HT1080 (cell line): ENCODE results near the gene LOXL3. TPM values are rescaled to one million over a fixed set of nuclear protein-coding genes. Genes with fewer than 3 reads are reported as not detected.

Experiments
- DNase-seq: peaks from one replicate; pipeline ENCODE4 v3.0.0-alpha.2; 2015; ENCODE audit warnings: low read depth
- total RNA-seq: library from RNA; depleted of rRNA; stranded (reverse); fragments of >200 nt; shearing (Covaris generic); gene quantifications from 2 replicates; pipeline ENCODE4 v1.2.3, GENCODE V29; 2014

Gene LOXL3
- total RNA-seq, 1 experiment from 2014 or later, result 49.8 TPM

DNA sequence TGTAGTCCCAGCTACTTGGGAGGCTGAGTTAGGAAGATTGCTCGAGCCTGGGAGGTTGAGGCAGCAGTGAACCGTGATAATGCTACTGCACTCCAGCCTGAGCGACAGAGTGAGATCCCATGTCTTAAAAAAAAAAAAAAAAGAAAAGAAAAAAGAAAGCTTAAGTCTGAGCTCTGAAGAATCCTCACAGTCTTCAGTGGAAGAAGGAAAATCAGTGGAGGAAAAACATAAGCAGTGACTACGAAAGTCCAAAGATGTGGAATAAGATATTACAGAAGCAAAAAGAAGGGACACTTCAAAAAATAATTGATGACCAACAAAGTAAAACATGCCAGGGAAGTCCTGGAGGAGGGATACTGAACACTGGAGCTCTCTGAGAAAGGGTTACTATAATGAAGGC lies 43.5 kb downstream of the LOXL3 start:
- no peak for DNase-seq

DNA sequence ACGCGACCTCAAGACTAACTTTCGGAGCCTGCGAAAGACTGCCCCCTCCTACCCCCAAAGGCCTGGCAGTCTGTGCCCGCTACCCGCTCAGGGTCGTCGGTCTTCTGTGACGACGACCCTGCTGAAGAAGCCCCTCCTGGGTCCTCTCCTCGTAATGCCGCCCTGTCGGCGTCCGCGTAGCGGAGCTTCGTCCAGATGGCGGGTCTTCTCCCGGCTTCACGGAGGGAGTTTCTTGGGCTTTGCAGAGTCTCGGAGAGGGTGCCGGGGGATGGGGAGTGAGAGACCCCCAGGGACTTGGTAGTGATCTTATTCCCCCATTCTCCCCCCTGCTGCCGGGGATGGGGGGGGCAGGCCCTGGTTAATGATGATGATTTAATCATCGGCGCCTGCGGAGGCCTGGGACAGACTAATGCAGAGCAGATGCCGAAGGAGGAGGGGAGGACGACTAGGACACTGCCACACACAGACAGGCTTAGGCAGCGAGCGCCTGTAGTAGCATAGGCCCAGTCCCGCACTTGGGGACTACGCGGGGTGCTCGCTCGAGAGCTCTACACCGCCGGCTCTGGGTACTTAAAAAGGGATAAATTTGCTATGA lies 45.7 kb downstream of the LOXL3 start:
- no peak for DNase-seq

DNA sequence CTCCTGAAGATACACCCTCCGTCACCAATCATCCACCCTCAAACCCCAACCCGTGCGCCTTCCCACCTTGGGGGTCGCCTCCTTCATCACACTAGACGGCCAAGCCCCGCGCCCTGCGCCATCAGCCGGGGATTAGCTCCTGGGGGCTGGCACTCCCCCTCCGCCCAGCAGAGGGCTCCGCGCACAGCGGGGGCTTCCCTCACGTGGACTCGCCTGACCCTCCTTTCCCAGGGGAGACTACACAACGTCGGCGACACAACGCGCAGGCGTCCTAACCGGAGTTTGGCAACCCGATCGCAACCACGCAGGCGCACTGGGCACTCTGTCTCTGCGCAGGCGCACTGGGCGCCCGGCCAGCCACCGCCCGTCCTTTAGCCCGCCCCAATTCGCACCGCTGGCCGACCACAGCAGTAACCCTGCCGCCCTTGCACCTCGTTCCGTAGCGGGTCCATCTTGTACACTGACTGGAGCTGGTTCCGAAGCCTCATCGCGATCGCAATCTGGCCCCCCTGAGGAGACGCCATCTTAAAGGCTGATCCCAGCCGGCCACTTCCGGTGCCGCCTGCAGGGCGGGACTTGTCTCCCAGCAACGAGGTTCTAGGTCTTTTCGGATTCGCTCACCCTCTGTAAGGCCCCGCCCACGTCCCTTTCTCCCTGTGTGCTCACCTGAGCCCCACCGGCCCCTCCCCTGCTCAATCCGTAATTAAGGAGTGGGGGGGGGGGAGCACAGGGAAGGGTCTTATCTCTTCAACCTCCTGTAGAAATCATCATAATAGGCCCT lies 46.4 kb downstream of the LOXL3 start, which contains the start of gene PCGF1:
Gene PCGF1 (minus strand): TSS at position 551 of the 781 bp plus-strand sequence. CDS start 27 bp downstream, at position 524.
- peak; percentile 96 for DNase-seq

DNA sequence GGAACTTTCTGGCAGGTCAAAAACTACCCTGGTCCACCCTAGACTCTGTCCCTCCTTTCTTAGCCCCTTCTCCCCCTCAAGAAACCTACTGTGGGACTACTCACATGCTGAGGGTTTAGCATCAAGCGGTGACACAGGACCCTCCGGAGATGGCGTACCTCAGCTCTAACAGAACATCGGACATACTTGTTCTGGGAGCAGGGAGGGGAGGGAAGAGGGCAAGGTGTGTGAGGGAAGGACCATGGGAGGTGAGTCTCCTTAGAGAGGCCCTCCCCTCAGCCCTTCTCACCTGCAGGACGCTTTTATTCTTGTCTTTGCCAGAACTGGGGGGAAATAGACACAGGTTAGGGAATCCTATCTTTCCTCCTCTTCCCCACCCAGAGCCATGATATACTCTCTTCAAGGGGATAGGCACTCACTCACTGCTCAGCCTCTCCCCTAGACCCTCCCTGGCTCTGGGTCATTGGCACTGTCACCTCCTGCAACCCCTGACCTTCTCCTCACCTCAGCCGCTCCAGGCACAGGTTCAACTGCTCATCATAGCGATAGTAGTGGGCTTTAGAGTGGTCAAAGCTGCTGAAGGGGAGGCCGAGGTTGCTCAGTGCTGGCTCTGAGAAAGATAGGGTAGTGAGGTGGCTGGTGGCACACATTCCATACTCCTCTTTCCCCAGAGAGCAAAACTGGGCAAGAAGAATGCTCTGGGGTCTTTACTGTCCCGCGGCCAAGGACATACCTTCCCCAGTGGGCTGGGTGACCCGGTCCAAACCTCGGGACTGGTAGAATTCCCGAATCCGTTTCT lies 48.1 kb downstream of the LOXL3 start:
- DNase-seq, result no peak

DNA sequence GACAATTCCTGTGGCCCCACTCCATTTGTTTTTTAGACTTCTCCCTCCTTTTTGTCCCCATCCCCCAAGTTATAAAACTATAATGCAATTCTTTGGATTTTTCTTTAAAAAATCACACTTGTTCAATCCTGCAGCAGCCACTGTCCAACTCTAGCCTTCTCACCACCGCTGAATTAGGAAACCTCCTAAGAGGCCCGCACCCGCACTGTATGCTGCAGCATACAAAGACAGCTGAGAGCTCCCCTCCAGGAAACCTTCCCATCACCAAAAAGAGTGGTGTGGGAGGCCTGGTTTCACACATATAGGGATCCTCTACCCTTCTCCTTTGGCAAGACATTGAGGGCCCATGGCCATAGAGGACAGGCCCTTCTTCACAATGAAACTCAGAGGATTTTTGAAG lies 49.2 kb downstream of the LOXL3 start:
- DNase-seq, result no peak

DNA sequence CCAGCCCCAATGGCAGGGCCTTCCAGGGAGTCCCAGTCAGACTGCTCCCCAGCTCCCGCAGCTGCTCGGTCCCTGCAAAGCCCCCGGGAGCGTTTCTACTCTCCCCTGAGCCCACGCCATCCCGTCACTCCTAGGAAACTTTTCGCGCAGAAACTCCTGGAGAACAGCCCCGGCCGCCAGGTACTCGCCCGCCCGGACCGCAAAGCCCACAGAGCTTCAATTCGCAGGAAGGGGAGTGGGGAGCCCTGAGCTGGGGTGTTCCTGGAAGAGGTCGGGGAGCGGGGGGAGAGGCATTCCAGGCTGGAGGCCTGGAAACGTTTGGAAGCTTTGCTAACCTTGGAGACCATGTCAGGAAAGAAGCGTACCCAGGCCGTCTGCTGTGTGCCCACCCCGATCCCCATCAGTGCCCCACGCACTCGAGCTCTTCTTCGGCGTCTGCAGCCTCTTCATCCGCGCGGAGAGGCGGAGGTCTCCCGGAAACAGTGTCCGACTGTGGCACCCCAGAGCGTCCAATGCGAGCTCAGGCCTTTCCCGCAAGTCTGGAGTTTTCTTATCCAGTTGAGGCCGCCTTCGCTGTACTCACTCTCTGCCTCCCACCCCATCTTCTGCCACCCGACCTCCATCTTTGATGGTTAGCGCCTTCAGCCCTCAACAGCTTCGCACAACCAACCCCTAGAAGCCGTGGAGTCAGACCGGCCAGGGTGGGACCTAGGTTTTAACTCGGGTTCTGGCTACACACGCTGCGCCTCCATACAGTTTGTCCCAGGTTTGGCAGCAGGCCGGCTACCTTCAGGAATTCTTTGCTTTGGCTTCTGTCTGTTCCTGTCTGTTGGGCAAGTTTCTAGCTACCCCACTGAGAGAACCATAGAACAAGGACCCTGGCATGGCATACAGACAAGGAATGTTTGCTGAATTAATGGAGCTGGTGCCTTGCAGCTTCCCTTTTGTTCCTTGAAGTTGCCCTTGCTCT lies 50.0 kb downstream of the LOXL3 start:
- no peak for DNase-seq

DNA sequence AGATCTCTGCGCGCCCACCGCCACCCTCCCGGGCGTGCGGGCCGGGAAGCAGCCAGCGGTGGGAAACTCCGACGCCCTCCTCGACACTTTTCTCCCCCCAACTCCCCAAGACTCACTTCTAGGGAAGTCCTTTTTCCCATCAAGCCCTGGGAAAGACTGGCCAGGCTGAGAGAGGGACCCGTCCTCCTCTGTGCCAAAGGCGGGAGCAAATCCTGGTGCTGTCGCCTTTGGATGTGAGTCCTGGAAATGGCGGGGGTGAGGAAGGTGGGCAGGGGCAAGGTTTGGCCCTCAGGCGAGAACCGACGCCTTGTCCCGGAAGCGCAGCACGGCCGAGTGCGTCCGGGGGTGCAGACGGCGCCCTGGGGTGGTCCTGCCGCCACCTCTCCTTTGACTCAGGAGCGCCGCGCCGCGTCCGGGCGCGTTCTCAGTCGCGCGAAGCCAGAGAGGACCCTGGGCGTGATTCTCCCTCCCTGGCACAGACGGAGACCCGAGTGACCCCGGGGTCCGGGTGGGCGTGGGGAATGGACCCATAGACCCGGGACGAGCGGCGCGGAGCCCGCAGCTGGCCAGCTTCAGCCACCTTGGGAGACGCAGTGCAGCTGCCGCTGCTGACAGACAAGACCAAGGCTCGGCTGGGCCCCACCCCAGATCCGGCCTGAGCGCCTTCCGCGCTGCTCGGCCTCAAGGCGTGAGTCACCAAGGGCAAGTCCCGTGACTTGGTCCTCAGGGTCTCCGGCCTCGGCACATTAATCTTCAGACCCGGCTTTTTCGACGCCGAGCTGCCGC lies 50.8 kb downstream of the LOXL3 start:
- peak; percentile 74 for DNase-seq

DNA sequence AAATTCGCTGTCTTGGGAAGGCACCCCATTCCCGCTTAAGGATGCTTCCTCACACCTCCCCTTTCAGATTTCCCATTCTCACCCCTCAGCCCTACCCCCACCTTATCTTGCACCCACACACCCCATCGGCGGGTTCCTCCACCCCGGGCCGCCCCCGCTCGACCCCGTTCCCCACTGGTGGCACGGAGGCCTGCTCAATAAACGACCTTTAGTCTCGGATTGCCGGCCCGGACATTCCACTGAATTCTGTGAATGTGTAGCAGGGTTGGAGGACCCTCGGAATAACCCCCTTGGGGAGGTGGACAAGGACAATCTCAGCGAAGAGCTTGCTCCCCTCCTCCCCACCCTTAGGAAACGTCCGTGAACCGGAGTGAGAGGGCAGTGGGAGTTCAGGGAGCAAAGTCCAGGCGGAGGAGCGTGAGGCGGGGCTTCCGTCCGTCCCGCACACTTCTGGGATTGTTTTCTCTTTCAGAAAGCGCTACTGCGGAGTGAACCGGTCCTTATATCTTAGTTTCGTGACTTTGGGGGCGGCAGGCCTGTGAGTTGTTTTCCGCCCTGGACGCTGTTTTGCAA lies 51.5 kb downstream of the LOXL3 start:
- no peak for DNase-seq

DNA sequence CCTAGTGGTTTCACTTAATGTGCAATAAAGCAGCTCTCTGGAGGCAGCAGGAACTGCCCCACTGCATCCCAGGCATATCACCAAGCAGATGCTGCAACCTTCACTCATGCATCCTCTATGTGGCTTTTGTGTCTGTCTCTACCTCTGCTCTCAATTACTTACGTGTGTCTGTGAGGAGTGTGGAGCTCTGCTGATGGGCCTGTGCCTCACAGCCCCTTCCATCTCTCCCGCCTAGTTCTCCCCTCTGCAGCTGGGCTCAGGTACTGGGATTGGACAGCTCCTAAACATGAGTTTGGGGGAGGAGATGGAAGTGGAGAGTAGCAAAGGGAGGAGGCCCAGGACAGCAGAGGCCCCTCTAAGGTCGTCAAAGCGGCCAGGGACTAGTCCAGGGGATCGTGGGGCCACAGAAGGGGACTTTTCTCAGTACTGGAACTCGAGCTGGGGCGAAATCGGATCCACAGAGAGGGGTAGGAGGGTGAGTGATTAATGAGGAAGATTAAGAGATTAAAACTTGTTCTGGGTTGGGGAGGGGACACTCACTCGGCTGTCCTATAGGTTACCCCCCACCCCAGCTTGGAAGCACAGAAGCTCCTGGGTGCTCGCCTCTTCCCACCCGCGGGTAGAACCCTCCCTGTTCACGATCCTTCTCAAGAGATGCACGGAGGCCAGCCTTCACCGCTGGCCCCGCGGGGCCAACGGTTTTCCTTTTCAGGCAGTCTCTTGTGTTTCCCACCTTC lies 52.2 kb downstream of the LOXL3 start:
- no peak for DNase-seq

DNA sequence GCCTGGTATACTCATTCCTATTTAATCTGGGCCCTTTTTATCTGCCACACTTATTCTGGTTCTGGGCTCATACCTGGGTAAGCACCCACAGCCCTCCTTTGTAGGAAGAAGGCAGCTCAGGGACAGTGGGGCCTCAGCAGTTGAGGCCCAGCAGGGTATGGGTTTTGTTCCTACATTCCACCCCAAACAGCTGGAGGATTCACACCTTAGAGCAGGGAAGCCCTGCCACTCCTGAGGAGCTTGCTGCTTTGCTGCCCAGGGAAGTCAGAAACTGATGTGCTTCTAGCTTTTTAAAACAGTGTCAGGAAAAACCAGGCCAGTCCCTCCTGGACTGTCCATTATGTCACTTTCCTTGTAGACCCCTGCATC lies 53.2 kb downstream of the LOXL3 start:
- no peak for DNase-seq

DNA sequence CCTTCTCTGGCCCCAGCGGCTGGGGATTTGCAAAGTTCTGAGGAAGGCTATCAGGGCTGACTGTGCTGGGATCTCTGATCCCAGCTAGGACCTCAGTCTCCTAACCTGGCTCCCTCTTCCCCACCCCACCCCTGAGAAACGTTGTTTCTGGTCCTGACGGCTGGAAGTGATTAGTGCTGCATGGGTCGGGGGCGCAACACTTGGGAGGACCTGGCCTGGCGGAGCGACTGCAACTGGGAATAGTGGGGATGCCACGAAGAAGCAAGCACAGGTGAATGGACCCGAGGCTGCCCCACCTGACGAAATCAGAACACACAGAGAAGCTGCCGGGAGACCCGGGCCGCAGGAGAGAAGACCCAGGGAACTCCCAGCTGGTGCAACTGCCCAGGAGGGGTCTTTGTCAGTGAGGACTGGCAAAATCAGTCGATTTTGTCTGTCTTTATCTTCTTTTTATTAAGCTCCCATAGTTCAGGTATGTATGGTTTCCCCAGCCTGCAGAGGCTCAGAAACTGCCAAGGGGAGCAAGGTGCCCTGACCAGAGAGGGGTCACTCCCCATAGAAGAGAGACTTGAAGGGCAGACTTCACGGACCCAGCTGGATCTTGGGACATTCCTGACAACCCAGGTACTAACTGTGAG lies 53.7 kb downstream of the LOXL3 start:
- DNase-seq, result no peak

DNA sequence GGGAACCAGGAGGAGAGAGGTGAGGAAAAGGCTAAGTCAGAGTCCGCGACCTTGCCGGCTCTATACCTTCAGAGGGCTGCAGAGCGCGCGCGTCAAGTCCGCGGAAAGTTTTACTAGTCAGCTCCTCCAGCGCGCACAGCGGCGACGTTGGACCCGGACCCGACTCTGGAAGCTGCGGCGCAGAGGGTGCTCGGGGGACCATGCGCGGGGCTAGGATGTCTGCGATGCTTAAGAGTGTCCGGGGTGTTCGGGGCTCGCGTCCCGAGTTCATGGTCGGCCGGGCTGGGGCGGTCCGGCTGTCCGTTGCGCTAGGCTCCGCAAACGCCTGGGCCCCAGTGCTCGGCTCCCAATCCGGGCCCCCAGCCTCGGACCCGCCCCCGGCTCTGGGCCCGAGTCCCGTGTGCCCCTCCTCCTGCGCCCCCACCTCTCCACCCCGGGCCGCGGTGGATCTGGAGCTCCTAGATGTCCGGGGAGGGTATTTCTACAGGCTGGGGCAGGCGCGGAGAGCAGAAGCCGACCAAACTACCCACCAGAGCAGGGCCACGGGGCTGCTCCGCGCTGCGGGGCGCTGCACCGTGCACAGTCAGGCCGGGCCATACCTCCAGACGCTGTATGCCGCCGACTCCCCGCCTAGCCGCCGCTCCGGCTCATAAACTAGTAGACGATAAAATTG lies 54.3 kb downstream of the LOXL3 start, which contains the start of gene LBX2:
Gene LBX2 (minus strand): TSS at position 337 of the 673 bp plus-strand sequence. CDS start 66 bp downstream, at position 271.
- no peak for DNase-seq

DNA sequence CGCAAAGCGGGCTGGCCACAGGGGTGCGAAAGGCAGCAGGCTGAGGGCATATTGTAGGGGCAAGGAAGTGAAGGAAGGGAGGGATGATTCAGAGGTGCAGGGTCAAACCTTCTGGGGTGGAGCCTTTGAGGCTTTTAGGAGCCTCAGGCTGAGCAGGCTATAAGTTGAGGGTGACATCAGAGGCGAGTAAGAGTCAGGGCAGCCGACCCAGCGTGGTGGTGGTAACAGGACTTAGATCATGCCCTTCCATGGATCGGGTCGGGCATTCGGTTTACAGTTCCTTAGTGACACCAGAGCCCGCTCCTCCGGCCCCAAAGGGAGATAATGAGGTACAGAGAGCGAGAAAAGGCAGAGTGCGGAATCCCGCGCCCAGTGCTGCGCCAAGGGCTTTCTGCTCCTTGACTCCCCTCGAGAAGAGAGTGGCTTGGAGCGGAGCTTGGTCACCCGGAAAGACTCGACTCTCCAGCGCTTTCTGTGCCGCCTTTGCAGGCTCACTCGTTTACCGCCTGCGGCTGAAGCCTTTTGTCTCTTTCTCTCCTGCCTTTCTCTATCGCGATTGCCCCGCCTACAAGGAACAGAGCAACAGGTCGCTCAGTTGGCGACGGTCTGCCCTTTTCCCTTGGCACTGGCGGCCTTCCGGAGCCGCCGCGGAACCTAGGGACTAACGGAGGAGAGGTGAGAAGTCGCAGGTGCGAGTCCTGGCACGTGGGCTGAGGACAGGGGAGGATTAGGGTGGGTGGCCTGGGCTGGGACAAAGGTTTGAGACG lies 55.1 kb downstream of the LOXL3 start:
- peak; percentile 24 for DNase-seq

DNA sequence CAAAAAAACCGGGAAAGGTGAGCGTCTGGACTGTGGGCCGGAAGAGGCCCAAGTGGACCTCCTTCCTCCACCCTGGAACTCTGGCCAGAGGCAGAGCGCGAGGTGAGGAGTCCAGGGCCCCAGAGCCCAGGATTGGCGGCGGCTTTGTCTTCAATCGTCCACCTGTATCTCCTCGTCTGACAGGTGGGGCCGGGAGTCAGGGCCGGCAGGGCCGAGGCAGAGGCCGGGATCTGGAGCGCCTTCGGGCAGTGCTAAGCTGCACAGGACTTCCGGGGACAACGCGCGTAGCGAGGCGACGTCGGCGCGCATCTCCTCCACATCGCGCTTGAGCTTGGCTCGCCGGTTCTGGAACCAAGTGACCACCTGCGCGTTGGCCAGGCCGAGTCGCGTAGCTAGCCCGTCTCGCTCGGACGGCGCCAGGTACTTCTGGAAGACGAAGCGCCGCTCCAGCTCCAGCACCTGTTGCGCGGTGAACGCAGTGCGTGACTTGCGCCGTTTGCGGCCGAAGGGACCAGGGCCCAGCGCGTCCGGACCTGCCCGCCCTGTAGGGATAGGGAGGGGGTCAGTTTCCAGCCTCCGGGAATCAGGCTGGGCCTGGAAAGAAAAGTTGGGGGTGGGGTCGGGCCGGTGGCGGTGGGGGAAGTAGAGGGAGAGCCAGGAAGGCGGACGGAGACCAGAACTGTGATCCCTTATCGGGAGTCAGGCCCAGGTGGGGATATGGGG lies 55.8 kb downstream of the LOXL3 start:
- no peak for DNase-seq

DNA sequence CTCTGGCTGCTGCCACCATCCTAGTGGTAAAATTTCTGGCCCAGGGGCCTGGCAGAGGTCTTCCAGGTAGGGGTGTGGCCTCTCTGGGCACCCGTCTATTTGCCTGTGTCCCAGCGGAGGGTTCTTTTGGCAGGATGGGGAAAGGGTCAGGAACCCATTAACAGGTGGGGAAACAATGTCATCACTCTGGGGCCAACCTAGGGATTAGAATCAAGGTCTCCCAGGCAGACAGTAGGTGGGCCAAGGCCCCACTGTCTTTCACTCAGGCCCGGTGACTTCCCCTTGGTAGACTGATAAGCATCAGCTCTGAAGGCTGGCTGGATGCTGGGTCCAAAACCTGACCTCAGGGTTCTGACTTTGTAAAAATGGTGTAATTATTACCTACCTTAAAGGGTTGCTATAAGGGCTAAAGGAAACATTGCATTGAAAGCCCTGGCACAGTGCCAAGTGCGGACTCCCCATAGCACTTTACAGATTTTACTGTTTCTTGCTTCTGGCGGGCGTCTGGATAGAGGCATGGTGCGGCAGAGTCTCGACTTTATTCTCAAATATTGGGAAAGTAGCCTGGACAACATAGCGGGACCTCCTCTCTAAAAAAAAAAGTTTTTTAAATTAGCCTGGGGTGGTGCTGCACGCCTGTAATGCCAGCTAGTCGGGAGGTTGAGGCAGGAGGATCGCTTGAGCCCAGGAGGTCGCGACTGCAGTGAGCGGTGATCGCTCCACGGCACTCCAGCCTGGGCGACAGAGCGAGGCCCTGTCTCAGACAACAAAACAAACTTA lies 56.6 kb downstream of the LOXL3 start:
- no peak for DNase-seq

DNA sequence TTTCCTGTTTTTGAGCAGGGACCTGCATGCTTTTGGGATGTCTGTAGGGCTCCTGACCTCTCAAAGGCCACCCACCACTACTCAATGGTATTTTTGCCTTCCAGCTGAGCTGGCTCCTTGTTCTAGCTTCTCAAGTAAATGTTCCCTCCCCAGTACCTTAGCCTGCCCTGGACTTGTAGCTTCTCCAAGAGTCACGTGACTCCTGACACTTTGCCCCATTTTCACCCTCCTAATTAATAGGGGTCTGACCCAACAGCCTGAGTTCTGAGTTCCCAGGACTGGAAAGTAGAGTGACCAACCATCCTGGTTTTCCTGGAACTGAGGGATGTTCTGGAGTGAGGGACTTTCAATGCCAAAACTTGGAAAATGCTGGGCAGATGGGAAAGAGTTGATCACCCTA lies 58.3 kb downstream of the LOXL3 start:
- no peak for DNase-seq
